Ovary (tissue), 9 donors: ENCODE data around the gene FREY1. TPM values are rescaled to one million over a fixed set of nuclear protein-coding genes. Genes with fewer than 3 reads are reported as not detected.

Source experiments
- DNase-seq, 5 donors: peaks; one replicate each; pipeline ENCODE4 v3.0.0-alpha.2; 2019 to 2020
- H3K27ac ChIP-seq, 2 donors: fragments of 200-600 bp; one replicate each; pipeline versions ENCODE4 v1.5.1 to v1.8.0; 2019 to 2022
- H3K27me3 ChIP-seq: fragments of 200-600 bp; one replicate; pipeline ENCODE4 v1.8.0; 2022
- H3K36me3 ChIP-seq: fragments of 200-600 bp; sonication (generic); one replicate; pipeline ENCODE4 v1.5.1; 2019
- H3K4me1 ChIP-seq: one replicate; pipeline ENCODE4 v1.8.1; 2013; ENCODE audit warnings: mild to moderate bottlenecking, moderate library complexity; ENCODE audit not compliant: insufficient read depth
- H3K4me3 ChIP-seq: fragments of 200-600 bp; sonication (generic); one replicate; pipeline ENCODE4 v1.5.1; 2017
- H3K9me3 ChIP-seq, 2 donors: fragments of 200-600 bp in 1 of 2; sonication (generic) in 1 of 2; one replicate each; pipeline versions ENCODE4 v1.5.1 to v1.8.1; 2013 to 2019; ENCODE audit warnings: mild to moderate bottlenecking in 1 of 2, moderate library complexity in 1 of 2
- EP300 ChIP-seq: sonication (generic); formaldehyde crosslinking; IDR thresholded peaks from one replicate; pipeline ENCODE4 v1.6.1; 2017; ENCODE audit warnings: antibody characterized with exemption
- POLR2A ChIP-seq: fragments of 450-650 bp; IDR thresholded peaks from one replicate; pipeline ENCODE4 v1.6.1; 2017; ENCODE audit warnings: antibody characterized with exemption, mild to moderate bottlenecking, moderate library complexity
- WGBS, 3 donors: extraction: QIAGEN DNeasy Blood & Tissue Kit in 1 of 3; methylation state at CpG; one replicate each; pipeline versions ENCODE4 v1.1.5 to v1.1.7; 2013 to 2017; 5-methylcytosine and 5-hydroxymethylcytosine counted together
- intact Hi-C, 4 donors: fragments of 100-400 bp; cut with DNase I; formaldehyde crosslinking; loops; one replicate each; pipeline versions ENCODE4 v1.11.0 to v1.15.1; 2022 to 2023
- polyA plus RNA-seq, 2 donors: library from polyadenylated mRNA; stranded (reverse); fragments of 200-250 nt in 1 of 2; fragments of 350-450 nt in 1 of 2; fragmentation: Illumina TruSeq in 1 of 2; extraction: RNeasy Lipid Tissue Mini Kit (QIAGEN cat#74804) in 1 of 2; gene quantifications; one replicate each; pipeline ENCODE4 v1.2.3, GENCODE V29; 2013 to 2014
- total RNA-seq, 7 donors: library from RNA; depleted of rRNA in 2 of 7; stranded (reverse); fragments of >200 nt in 2 of 7; fragmentation: NEBNext Ultra II Directional in 3 of 7; extraction: Animal tissue kit (Norgen Biotek cat#: 25700) in 3 of 7; gene quantifications; one replicate each; pipeline versions ENCODE4 v1.1.0 to v1.2.4, GENCODE V29; 2016 to 2023
- TF ChIP-seq, protein P1 (sequence below), 3 donors: fragments of 450-650 bp in 2 of 3; fragments of 200-600 bp in 1 of 3; IDR thresholded peaks; one replicate each; pipeline versions ENCODE4 v1.5.1 to v1.8.0; 2016 to 2022; ENCODE audit warnings: antibody characterized with exemption in 3 of 3, mild to moderate bottlenecking in 1 of 3
- donor health status: DM: no; HTN: no; CAD: no; lungs with moderate emphysema.
- donor health status: DM: no; HTN: no; CAD: no.
- donor health status: Bipolar disorder and iron deficiency.
- donor health status: DM: yes; HTN: yes; CAD: no.
- donor health status: DM: no; HTN: no; CAD: no.
- donor health status: DM: yes; HTN: yes; CAD: no.

FREY1 gene
- total and polyA plus RNA-seq, 9 donors, result 0.23 to 1.6 (median 0.66) TPM; not detected in 2

DNA sequence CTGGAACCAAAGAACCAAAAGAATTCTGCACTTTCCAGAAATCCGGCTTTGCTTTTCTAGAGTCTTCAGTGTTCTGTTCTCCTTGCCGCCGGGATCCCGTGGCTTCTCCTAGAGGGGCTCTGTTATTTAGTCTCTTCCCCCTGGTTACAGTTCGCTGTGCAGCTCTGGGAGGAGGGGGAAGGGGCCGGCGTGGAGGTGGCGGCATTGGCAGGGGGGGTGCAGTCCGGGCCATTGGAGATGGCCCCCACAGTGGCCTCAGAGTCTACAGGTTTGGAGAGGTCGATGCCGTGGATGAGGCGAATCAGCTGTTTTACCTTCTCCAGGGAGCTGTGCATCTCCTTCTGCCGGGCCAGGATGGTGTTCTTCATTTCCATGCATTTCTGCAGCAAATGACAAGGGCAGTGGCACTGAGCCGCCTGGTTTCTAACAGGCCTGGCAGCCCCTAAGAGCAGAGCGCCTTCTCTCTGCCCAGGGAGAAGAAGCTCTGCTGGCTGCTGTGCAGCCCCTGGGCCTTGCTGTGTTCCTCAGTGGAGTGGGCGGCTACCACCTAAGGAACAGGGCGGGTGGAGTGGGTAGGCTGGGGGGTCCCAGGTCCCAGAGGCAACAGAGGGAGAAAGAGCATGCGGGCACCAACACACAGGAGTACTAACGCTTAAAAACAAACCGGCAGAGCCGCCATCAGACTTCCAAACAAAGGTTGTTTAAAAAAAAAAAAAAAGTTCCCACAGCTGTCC, 26.9 kb upstream of the FREY1 start:
- no peak overlapping the region for H3K4me3 ChIP-seq
- no peaks in the 10 kb centered on the region for H3K36me3 ChIP-seq
- WGBS, 3 donors, result 82 to 88% (median 83%) methylated on average over 21 of the region's 21 CpGs
- H3K27me3 ChIP-seq, result no peaks in the 10 kb centered on the region
- no peak for DNase-seq
- intact Hi-C loops, result no loop called here
- no peak for TF ChIP-seq POLR2A
- TF ChIP-seq, protein P1, sequence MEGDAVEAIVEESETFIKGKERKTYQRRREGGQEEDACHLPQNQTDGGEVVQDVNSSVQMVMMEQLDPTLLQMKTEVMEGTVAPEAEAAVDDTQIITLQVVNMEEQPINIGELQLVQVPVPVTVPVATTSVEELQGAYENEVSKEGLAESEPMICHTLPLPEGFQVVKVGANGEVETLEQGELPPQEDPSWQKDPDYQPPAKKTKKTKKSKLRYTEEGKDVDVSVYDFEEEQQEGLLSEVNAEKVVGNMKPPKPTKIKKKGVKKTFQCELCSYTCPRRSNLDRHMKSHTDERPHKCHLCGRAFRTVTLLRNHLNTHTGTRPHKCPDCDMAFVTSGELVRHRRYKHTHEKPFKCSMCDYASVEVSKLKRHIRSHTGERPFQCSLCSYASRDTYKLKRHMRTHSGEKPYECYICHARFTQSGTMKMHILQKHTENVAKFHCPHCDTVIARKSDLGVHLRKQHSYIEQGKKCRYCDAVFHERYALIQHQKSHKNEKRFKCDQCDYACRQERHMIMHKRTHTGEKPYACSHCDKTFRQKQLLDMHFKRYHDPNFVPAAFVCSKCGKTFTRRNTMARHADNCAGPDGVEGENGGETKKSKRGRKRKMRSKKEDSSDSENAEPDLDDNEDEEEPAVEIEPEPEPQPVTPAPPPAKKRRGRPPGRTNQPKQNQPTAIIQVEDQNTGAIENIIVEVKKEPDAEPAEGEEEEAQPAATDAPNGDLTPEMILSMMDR (IDR thresholded peaks at IDR 0.05), result no peak
- TF ChIP-seq EP300, result no peak
- H3K9me3 ChIP-seq, result no peaks in the 10 kb centered on the region
- H3K4me1 ChIP-seq, result no peaks in the 10 kb centered on the region
- no peak overlapping the region for H3K27ac ChIP-seq

DNA sequence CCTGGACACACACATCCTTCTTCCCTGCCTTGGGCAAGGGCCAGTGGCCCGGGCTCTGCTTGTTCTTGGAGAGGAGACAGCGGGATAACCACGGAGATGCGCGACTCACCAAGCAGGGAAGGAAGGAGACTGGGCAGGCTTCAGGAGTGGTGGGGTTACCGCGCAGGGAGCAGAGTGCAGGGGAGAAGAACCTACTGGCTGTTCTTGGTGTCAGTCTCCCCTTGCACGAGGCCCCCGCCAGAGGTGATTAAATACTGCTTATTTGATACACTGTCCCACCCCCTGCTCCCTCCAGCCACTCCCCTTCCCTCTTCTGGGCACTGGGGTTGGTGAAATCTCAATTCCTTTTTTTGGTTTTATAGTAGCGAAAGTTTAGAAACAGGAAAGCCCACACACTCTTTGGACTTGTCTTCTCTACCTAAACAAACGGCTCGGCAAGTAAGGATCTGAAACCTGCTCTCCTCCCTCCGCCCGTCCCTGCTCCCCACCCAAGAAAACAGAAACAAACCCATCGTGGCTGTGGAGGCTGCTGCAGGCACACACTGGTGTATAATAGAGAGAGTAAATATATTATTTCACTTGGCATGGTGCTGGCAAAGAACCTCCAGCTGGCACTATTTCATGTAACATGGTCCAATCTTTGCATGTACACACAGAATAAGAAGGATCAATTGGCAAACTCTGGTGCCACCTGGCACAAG, 26.2 kb upstream of the FREY1 start:
- Histone ChIP-seq H3K27me3 (no peaks in the 10 kb centered on the region), H3K27ac (no peak overlapping the region), H3K36me3 (no peaks in the 10 kb centered on the region), H3K4me3 (no peak overlapping the region), H3K9me3 (no peaks in the 10 kb centered on the region), H3K4me1 (peaks cover 2% of the 10 kb centered on the region)
- 64 to 66% (median 66%) methylated on average over 15 of the region's 15 CpGs for WGBS, 3 donors
- DNase-seq, result peak in 3 of 5 donors; percentile 19 to 50 (median 30)
- TF ChIP-seq, protein P1 (IDR thresholded peaks at IDR 0.05), result no peak
- no peak for TF ChIP-seq EP300
- no peak for TF ChIP-seq POLR2A
- intact Hi-C loops, result no loop called here

DNA sequence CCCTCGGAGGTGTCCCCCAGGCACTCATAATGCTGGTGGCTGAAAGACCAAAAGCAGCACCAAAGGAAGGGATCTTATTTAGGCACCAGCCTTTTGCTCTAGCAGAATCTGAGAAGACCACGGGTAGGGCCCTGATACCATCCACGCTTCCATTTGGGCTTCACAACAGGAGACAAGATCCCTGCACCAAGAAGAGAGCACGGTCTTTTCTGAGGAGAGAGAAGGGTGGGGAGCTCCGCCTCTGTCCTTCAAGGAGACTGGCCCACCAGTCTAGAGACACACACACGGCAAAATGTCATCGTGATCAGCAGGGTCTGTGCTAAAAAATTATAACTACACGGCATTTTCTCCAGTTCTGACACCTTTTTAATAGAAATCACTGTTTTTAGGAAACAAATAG, 25.1 kb upstream of the FREY1 start:
- intact Hi-C loops, result no loop called here
- Histone ChIP-seq H3K4me3 (no peak overlapping the region), H3K4me1 (peaks cover 2% of the 10 kb centered on the region), H3K9me3 (no peaks in the 10 kb centered on the region), H3K27ac (no peak overlapping the region), H3K27me3 (no peaks in the 10 kb centered on the region), H3K36me3 (no peaks in the 10 kb centered on the region)
- WGBS, 3 donors, result 78 to 85% (median 82%) methylated on average over 8 of the region's 8 CpGs
- TF ChIP-seq, protein P1 (IDR thresholded peaks at IDR 0.05), result no peak
- no peak for DNase-seq

DNA sequence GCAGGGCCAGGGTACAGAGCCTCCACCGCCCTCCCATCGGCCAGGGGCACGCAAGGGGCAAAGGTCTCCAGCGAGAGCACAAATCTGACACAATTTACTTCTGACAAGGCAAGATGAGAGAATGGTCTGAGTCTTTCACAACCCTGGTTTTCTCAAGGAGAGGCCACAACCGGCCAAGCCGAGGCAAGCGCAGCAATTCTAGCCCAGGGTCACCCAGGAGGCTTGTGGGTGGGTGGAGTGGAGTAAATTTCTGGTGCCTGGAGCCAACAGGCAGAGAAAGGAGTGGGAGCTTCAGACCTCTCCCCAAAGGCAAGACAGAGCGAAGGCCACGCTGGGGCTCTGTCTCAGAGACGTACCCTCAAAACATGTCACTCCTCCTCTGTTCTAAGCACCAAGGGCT, 24.7 kb upstream of the FREY1 start:
- intact Hi-C loops, result no loop called here
- Histone ChIP-seq H3K27ac (no peak overlapping the region), H3K4me1 (peaks cover 2% of the 10 kb centered on the region), H3K4me3 (no peak overlapping the region), H3K36me3 (no peaks in the 10 kb centered on the region), H3K27me3 (no peaks in the 10 kb centered on the region), H3K9me3 (no peaks in the 10 kb centered on the region)
- TF ChIP-seq EP300, result no peak
- TF ChIP-seq POLR2A, result no peak
- TF ChIP-seq, protein P1 (IDR thresholded peaks at IDR 0.05), result no peak
- DNase-seq, result peak in 1 of 5 donors; percentile 11
- WGBS, 3 donors, result 72 to 76% (median 73%) methylated on average over 10 of the region's 10 CpGs
